HG03045 (cell line): ENCODE results near the gene PRKCE.
"Not testable (repeated sequence)": the region's sequence is repeated elsewhere in the genome, so short reads cannot be mapped to it uniquely, and the experiment has no call there.

Experiments
- ATAC-seq: cut with Tn5 transposase; IDR thresholded peaks from one replicate; pipeline ENCODE4 v1.9.1; 2021; ENCODE audit warnings: mild to moderate bottlenecking, moderate library complexity; ENCODE audit not compliant: unreplicated experiment

PRKCE gene

DNA sequence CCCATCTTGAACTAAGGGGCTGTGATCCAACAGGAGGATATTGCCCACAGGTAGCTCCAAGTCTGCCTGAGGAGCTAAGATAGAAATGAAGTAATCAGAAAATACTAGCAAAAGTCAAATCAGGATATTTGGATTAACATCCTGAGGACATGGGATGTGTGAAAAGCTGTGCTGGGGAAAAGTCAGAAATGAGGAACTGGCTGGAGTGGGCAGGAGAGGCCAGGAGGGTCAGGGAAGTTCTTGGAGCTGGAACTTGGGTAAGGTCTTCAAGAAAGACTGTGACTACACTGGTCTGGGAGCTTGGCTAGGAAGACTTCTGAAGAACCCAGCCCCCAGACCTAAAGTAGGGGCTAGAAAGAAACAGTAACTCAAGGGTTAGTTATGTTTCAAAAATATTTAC, 250.9 kb downstream of the PRKCE start:
- ATAC-seq: no peak

DNA sequence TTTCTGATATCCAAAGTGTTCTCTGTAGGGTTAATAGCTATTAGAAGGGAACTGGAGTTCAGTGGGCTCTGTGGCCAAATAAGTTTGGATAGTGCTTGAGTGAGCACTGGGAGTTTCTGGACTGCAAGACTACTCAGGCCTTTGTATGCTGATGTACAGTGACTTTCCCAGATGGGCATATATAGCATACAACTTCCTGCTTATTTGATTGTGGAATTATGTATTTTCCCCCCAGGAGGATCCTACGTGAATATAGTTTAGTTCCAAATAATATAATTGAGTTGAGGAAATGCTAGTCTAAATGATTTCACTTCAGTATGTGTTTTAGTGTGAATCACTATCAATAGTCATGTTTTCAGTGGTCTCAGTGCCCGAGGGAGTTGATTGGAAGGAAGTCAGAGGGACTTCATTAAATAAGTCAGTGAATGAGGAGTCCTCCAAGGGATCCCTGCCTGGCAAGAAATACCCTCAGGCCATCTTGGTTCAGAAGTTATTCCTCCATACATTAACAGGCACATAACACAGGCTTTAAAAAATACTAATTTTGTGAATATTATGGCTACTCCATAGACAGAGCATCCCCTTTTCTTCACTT, 251.4 kb downstream of the PRKCE start:
- no peak for ATAC-seq

DNA sequence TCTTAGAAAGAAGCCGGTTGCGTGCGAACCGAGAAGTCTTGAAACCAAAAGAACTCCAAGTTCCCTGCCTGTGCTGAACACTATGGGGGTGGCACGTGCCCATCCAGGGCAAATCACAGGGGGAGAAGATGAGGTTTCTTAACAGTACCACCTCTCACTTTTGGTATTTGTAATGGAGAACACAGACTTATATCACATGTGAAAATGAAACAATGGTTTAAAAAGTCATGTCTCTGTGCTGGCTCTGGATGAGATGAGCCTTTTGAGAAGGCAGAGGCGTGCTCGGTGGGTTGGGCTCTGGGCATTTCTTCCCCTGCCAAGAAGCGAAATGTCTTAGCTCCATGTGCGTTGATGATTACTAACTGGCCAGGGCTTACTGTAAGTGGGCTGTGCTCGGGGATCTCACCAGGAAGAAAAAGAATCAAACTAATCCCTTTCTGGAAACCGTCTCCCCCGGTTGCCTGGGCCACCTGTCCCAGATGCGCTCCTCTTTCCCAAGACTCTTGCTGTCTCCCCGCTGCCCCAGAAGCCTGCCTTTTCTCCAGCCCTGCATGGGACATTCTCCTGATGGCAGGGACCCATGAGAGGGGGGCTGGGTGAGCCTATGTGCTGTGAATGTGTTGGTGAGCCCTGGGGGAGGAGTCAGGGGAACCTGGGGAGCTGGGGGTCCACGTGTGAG, 252.9 kb downstream of the PRKCE start:
- ATAC-seq: peak; percentile 64

DNA sequence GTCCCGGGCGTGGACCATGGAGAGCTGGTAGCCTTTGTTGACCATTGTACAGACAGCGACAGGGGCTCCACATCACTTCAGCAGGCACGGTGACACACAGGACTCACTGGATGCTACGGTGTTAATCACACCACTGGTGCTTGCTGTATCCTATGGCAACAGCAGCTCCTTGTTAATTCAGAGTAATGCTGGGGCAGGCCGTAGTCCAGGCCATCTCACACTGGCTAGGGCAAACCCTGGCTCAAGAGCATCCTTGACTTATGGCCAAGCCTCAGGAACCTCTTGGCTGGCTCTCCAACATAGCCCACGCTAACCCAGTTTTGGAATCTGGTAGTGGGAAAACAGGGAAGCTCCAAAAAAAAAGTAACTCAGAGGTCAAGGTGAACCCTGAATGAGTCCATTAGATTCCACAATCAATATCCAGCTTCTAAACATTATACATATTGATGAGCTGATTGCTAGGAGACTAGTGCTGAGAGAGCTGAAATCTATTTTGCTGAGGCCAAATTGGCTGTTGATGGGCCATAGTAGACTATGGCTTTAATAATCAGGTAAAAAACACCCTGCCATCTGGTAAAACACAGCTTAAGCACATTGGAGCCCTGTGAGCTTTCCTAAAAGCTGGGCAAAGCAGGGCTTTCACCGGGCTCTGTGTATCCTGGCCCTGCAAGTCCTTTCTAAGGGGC, 253.6 kb downstream of the PRKCE start:
- no peak for ATAC-seq

DNA sequence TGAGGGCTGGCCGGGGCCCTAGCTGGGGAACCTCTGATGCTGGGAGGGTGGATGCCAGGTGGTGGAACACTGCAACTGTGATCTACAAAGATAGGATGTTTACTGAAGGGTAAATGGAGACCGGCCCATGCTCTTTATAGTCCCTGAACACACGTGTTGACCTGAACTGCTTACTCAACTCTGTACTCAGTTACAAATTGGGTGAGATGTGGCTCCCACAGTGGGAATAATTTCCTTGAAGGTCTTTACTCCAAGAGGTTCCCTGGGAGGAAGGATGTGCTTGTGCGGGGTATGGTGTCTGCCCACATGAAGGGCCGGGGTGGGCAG, 254.1 kb downstream of the PRKCE start:
- ATAC-seq: no peak

DNA sequence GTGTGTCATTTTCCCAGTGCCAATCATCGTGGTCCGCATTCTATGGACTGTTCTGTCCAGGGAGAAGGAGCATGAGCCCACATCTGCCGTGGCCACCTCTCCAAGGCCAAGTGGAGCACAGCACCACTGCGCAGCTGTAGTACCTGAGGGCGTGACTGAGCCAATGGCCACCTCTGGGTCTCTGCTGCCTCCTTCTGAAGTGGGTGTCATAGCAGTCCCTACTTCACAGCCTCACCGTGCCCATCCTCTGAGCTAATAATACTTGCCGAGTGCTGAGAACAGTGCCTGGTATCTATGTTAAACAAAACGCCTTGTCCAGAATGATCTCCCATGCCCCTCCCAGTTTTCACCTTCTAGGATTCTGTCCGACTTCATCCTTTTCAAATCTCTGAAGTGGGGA, 256.1 kb downstream of the PRKCE start:
- no peak for ATAC-seq

DNA sequence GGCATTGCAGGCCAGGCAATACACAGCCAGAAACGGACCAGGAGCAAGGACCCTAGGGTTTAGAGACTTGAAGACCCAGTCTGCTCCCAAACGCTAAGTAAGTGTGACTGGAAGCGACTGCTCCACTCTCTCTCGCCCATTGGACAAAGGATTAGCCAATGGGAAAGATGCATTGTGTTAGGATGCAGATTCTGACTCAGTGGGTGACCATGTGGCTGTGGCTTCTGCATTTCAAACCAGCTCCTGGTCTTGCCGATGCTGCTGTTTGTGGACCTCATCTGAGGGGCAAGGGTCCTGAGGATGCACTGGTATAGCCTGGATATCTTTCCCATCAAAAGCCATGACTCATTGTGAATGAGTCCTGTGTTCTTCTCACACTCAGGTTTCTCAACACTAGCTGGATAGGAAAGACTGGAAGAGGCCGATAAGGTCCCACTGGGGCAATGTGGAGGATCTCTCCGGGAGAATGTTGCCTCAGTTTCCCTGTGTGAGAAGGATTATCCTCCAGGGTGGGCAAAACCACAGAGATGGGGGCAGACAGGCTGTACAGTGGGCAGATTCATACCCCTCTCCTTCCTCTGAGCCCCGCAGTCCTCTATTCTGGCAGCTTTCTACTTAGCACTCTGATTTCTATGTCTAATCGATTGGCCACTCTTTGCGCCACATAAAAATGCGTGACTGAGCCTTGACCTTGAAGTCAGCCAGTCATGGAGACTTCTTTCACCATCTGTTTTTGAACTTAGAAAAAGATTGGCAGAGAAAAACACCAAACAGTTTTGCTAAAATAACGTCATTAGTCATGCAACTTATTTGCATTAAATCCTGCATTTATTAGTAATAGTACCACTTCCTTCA, 257.1 kb downstream of the PRKCE start:
- no peak for ATAC-seq

DNA sequence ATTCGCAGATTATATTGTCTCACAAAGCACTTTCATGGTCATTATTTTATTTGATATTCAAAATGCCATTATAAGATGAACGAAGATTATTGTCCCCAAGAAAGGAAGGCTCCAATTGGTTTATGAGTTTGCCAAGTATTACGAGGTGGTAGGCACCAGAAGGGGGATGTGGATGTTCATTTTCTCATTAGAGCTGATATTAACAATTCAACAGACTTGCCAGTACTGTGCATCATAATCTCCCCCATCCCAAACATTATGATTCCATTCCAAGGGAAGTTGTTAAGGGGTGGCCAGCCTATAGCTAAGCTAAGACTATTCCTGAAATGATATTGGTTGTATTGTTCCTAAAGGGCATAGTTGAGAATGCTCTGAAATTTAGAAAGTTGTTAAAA, 257.7 kb downstream of the PRKCE start:
- no peak for ATAC-seq

DNA sequence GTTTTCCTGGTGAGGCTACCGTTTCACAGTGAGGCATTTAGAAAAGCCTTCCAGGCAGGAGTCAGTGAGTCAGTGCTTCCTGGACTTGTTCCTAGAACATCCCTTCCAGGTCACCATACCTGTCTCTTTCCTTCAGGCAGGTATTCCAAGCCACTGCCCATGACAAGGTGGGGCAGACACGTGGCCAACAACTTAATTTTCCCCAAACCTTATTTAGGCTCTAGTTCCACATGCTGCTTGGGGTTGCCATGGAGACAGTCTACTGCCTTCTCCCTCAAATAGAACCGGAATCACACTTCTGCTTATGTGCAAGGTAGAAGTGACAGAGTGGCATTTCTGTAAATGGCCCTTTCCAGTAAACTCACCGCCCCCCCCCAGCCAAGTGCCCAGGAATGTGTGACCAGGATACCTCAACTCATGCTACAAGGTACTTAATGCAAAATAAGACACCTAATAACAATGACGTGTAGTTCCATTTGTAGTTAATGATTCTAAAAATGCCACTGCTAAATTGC, 258.3 kb downstream of the PRKCE start:
- peak; percentile 55 for ATAC-seq

DNA sequence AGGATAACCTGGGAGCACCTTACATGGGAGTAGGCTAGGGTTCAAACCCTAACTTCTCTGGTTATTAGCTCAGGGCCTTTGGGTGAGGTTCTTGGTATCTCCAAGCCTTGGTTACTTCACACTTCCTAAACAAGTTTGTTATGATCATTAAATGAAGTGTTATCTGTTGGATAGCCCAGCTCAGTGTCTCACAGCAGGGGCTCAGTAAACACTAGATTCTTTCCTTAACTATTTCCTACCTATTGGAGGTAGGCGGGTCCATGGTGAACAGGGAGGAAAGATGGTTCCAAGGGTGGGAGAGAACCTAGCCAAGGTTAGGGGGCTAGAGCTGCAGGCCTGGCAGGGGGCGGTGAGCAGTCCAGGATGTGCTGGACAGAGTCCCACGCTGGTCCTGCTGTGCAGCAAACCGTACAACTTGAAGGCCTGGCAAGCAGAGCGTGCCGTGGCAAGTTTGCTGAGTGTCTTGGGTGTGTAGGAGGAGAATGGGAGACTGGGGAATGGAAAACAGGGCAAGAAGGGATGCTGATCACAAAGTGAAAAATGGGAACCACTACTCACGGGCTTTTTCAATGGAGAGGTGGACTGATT, 259.1 kb downstream of the PRKCE start:
- no peak for ATAC-seq

DNA sequence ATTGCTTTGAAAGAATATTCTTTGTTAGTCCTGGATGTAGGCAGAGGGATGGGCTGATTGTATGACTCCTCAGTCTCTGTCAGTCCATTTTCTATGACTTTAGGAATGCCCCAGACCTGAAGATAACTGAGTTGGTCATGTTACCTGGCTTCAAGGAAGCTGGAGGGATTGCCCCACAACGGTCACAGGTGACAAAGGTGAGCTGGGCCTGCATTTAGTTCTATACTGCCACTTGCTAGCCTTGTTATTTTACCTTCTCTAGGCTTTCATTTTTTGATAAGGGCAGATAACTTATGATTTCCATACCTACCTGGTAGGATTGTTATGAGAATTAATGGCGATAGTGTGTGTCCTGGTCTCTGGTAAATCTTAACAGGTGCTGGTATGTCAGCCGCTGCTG, 260.1 kb downstream of the PRKCE start:
- ATAC-seq: no peak

DNA sequence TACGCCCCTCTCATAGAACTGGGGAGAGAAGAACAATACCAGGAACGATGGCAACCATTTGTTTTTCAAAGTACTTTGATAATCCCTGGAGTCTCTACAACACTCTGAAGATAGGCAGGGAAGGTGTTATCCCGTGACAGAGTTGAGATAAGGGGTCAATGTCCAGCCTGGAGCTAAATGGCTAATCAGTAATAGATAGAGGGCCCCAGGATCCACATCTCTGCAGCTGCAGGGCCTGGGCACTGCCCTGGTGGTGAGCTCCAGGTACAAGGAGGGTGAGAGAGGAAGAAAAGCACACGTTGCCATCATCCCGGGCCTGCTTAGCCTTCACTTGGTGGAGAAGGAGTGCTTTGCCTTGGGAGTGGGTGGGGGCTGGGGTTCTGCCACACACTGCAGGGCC, 260.6 kb downstream of the PRKCE start:
- ATAC-seq: no peak

DNA sequence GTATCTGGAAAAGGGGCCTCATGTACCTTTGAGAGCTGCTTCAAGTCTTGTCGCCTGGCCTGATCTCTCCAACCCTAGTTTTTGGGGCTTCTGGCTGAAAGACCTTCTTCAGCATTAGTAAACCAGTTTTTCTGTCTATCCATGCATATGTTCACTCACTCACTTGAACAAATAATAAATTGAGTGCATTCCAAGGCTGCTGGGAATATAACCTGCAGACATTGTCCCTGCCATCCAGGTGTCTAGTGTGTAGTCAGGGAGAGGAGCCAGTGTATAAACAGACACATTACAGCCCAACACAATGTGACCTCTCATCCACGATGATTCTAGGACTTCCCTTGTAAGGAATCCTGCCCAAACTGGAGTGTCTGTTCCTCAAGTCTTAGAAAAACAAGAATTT, 262.1 kb downstream of the PRKCE start:
- no peak for ATAC-seq

DNA sequence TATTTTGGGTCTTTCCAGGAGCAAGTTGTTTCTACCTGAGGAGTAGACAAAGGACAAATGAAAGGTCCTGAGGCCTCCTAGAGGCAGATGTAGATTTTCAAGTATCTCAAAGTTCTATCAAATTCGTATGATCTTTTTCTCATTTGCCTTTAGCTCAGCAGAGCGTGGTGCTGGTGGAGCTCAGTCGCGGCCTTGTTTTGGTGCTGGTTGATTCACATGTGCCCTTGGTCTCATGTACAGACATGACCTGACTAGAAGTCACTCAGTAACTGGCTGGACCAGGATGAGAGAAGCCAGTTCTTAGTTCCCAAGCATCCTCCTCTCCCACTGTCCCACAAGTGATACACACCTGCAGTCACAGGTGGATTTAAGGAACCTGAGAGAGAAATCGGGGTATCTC, 264.0 kb downstream of the PRKCE start:
- ATAC-seq: no peak

DNA sequence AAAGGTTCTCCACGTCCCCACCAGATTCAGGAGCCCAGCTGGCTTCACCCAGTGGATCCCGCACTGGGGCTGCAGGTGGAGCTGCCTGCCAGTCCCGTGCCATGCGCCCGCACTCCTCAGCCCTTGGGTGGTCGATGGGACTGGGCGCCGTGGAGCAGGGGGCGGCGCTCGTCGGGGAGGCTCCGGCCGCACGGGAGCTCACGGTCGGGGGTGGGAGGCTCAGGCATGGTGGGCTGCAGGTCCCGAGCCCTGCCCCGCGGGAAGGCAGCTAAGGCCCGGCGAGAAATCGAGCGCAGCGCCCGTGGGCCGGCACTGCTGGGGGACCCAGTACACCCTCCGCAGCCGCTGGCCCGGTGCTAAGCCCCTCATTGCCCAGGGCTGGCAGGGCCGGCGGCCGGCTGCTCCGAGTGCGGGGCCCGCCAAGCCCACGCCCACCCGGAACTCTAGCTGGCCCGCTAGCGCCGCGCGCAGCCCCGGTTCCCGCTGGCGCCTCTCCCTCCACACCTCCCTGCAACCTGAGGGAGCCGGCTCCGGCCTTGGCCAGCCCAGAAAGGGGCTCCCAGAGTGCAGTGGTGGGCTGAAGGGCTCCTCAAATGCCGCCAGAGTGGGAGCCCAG, 266.2 kb downstream of the PRKCE start:
- not testable (repeated sequence) for ATAC-seq

DNA sequence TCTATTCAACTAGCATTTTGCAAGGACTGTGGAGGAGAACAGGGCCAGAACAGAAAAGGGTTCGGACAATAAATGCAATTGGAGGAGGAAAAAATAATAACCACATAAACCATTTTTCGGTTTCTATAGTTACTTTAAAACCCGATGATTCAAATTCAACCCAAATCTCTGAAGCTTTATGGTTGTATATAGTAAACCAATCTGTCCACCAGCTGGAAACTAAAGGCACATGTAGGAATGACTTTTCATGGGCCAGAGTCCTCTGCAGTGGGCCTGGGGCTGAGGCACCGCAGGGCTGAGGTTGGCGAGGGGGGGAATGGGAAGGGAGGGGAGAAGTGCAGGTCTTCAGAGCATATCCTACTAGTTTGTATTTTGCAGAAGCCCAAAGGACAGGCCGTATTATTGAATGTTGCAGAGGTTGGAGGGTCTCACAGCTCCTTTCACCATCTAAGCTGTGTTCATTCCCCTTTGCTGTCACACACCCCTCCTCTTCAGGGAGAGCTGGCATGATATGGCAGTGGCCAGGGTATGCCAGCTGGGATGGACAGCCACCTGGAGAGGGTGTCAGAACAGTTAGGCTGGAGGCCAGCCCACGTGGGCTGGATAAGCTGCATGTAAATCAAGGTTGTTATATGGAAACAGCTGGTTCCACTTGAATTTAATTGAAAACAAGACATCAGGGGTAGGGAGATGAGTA, 267.1 kb downstream of the PRKCE start:
- no peak for ATAC-seq

DNA sequence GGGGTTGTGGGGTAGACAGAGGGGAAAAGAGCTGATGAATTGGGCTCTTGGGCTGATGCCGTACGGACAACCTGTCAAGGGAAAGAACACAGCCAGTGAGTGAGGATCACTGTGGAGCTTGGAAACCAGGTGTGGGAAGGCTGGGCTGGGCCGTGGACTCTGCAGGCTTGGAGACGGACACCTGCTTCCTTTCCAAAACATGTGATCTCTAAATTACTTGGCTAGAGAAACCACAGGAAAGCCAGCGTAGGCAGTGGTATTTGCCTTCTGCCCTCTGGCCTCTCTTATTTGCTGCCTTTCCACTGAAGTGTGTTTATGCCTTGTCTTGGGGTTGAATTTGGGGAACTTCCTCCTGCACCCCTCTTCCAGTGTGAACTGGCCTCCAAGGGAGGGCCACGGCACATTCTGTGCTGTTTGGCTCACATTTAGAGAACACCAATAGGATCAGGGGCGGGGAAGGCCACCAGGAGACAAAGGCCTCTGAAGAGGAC, 267.7 kb downstream of the PRKCE start:
- ATAC-seq: no peak

DNA sequence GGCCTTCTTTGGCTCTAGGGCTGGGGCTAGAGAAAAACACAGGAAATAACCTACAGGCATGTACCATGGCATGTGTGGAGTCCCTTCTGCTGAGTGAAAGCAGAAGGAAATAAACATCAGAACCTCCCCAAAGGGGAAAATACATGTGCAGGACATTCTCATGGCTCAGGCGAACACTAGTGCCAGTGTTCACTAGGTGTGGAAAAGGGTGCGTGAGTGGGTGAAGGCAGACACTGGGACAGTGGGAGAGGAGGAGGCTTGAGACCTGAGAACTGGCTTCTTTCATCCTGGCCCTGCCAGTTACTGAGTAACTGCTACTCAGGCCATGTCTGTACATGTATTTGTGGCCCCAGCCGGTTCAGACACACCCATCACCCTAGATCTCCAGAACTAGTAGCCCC, 268.2 kb downstream of the PRKCE start:
- ATAC-seq: no peak

DNA sequence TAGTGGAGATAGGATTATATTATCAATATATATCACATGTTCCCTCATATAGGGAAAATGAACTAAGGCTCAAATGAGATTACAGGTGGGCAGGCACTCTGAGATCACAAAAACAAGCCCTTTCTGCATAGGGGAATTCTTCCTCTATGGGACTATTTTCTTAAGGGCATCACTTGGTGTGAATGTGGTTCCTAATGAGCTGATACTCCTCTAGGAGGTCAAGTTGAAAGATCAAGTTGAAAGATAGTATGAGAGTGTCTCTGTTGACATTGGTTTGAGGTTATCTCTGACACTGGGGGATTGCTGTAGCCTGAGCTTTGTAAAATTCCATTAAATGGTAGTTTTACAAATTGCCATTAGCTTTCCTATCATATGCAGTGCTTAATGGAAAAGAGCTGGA, 270.4 kb downstream of the PRKCE start:
- ATAC-seq: no peak

DNA sequence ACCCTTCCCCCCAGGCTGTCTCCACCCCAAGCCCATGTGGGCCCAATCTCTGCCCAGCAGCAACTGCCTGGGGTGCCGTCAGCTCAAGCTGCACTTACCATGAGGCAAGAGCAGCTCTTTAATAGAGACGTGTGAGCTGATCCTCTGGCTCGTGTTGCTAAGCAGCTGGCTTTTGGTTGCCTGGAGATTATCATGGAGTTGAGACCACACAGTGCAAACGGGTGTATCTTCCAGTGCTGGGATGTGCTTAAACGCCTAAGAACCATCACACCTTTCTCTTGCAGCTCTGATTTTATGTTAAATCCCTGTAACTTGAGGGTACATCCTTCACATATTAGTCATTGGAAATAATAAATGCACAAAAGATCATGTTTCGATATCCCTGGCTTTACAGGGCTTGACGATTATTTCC, 271.1 kb downstream of the PRKCE start:
- ATAC-seq: no peak
